Glomerular visceral epithelial cell (primary cell): ENCODE data around the gene BTBD6.

ENCODE experiments used
- DNase-seq: peaks from one replicate; pipeline ENCODE4 v3.0.0-alpha.2; 2016; ENCODE audit errors: extremely low spot score

BTBD6 gene

GRCh38 chr14:105248368-105249181, at the start of gene BTBD6:
TSS of gene BTBD6 (plus strand) at chr14:105248533. CDS start at chr14:105248712, 179 bp downstream.
- DNase-seq = peak; percentile 87

GRCh38 chr14:105198588-105198987, 49.7 kb upstream of the BTBD6 start:
- DNase-seq = no peak

GRCh38 chr14:105199093-105199492, 49.2 kb upstream of the BTBD6 start:
- no peak for DNase-seq

GRCh38 chr14:105200074-105200473, 48.3 kb upstream of the BTBD6 start:
- no peak for DNase-seq

- no peak for DNase-seq
Observed at GRCh38 chr14:105200641-105201040, 47.7 kb upstream of the BTBD6 start.

- no peak for DNase-seq
Observed at GRCh38 chr14:105201156-105201924, 47.0 kb upstream of the BTBD6 start.

GRCh38 chr14:105201925-105202513, 46.3 kb upstream of the BTBD6 start:
- DNase-seq = no peak

GRCh38 chr14:105203057-105203531, 45.2 kb upstream of the BTBD6 start:
- peak; percentile 75 for DNase-seq

GRCh38 chr14:105203701-105204100, 44.6 kb upstream of the BTBD6 start:
- no peak for DNase-seq

GRCh38 chr14:105204206-105204930, 44.0 kb upstream of the BTBD6 start:
- DNase-seq = peak; percentile 71

- no peak for DNase-seq
Observed at GRCh38 chr14:105204931-105205672, 43.2 kb upstream of the BTBD6 start.

GRCh38 chr14:105205673-105206208, 42.6 kb upstream of the BTBD6 start:
- DNase-seq = peak; percentile 23

- DNase-seq = no peak
Observed at GRCh38 chr14:105206873-105207272, 41.5 kb upstream of the BTBD6 start.

GRCh38 chr14:105207460-105207901, 40.9 kb upstream of the BTBD6 start:
- DNase-seq = no peak

GRCh38 chr14:105207996-105208737, 40.2 kb upstream of the BTBD6 start:
- DNase-seq = no peak

- DNase-seq = no peak
Observed at GRCh38 chr14:105208738-105209075, 39.6 kb upstream of the BTBD6 start.

- no peak for DNase-seq
Observed at GRCh38 chr14:105209091-105209490, 39.2 kb upstream of the BTBD6 start.

- no peak for DNase-seq
Observed at GRCh38 chr14:105209646-105210045, 38.7 kb upstream of the BTBD6 start.

GRCh38 chr14:105210266-105211025, 37.9 kb upstream of the BTBD6 start:
- DNase-seq = no peak
